ENCODE results near the gene TPMT.

DNA sequence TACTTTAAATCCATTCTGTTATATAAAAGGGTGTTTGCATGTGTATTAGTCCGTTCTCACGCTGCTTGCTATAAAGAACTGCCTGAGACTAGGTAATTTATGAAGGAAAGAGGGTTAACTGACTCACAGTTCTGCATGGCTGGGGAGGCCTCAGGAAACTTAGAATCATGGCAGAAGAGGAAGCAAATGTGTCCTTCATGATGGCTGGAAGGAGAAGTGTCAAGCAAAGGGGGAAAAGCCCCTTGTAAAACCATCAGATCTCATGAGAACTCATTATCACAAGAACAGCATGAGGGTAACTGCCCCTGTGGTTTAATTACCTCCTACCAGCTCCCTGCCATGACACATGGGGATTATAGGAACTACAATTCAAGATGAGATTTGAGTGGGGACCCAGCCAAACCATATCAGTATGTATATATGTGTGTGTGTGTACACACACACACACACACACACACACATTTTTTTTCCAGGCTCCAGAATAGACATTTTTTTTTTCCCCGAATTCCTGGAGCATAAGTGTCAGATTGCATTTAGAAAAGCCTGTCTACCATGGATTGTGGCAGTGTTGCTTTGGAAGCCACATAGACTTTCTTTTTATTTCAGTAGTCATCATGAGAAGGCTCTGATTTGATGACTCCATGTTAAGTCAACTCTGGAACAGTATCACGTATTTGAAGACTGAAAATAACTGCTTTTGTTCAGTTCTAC lies 31.8 kb upstream of the TPMT start:
- TF ChIP-seq, protein P1, sequence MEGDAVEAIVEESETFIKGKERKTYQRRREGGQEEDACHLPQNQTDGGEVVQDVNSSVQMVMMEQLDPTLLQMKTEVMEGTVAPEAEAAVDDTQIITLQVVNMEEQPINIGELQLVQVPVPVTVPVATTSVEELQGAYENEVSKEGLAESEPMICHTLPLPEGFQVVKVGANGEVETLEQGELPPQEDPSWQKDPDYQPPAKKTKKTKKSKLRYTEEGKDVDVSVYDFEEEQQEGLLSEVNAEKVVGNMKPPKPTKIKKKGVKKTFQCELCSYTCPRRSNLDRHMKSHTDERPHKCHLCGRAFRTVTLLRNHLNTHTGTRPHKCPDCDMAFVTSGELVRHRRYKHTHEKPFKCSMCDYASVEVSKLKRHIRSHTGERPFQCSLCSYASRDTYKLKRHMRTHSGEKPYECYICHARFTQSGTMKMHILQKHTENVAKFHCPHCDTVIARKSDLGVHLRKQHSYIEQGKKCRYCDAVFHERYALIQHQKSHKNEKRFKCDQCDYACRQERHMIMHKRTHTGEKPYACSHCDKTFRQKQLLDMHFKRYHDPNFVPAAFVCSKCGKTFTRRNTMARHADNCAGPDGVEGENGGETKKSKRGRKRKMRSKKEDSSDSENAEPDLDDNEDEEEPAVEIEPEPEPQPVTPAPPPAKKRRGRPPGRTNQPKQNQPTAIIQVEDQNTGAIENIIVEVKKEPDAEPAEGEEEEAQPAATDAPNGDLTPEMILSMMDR (IDR thresholded peaks at IDR 0.05) = no peak
- no peak for TF ChIP-seq POLR2A (IDR thresholded peaks at IDR 0.05)

Measured in esophagus squamous epithelium (tissue), 4 donors.